ENCODE results near the gene CCDC93.
A peak's percentile ranks its signal among the peaks of the same experiment; 100 is the strongest.
"Not testable (repeated sequence)": the region's sequence is repeated elsewhere in the genome, so short reads cannot be mapped to it uniquely, and the experiment has no call there.

CCDC93 gene

GRCh38 chr2:118044854-118045253 is 31.0 kb upstream of the CCDC93 start:
- DNase-seq: no peak

- DNase-seq: no peak
Observed at GRCh38 chr2:118044103-118044716, 30.3 kb upstream of the CCDC93 start.

DNA sequence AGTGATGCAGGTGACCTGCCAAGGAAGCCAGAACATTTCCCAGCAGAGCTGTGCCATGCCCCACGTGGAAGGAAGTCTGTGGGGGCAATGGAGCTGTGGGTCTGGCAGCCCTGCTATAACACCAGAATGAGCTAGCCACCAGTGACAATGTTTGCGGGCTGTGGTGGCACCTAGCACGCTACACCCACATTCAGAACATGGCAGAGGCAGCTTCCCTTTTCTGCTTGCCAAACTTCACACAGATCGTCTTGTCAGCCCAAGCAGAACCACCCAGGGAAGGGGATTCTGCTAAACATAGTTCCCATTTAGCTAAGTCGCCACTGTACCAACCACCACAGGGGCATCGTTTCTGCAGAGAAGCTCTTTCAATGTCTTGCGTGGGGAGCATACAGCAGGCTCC is 27.0 kb upstream of the CCDC93 start:
- DNase-seq: no peak

DNA sequence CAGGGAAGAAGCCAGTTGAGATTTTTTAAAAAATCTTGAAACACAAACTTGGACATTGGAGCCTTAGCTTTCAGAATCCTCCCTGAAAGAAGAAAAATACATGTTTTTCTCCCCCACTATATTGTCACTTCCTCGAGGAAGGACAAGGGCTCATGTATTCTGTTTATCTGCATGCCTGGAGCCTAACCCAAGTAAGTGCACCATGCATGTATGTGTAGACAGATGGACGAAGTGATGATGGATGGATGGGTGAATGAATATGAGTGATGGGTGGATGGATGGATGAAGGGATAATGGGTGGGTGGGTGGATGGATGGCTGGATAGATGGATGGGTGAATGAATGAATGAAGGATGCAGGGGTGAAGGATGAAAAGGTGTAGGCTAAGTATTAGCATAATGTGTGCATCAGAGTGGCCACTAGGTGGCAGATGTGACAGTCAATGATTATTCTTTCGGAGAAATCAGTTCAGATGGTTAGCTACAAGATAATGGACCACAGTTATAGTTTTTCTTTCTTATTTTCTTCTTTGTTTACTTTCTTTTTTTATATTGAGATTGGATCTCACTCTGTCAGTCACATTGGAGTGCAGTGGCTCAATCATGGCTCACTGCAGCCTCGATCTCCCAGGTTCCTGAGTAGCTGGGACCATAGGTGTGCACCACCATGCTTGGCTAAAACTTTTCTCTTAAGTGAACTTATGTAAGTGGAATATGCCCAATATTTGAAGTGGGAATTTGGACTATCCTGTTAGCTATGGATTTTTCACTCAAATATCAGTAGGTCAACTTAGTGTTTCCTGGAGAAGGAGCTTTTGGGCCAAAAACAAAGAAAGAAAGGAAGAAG is 18.5 kb upstream of the CCDC93 start:
- DNase-seq: peak; percentile 45

DNA sequence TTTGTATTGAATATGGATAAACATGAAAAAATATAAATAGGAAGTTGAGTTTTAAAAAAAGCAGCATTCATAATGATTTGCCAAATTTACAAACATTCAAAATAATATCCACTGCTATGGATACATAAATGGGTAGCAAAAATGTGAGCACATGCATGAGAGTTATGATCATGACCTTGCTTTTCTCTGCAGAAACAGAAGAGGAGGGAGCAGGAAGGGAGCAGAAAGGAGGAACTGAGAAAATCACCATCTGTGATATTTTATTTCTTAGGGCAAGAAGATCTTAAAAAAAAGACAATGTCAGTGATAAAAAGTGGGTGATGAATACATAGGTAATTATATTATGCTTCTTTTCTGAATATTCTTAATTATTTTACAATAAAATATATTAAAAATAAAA is 17.7 kb upstream of the CCDC93 start:
- no peak for DNase-seq

GRCh38 chr2:118029025-118029424 is 15.2 kb upstream of the CCDC93 start:
- no peak for DNase-seq

DNA sequence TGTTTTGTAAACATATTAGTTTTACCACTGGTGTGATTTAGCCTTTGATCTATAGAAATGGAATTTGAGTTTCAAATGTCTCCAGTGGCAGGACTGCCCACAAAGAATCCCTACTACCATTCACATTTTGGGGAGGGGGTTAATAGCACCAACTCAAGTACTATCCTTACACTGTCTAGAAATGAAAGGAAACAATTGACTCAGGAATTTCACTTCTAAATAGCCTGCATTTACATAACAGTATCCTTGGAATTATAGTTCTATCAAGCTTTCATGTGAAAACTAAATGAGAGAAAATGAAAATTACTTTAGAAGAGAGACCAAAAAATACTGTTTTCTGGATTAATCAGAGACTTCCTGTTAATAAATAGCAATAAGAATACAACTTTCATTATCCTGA is 7.5 kb upstream of the CCDC93 start:
- no peak for DNase-seq

DNA sequence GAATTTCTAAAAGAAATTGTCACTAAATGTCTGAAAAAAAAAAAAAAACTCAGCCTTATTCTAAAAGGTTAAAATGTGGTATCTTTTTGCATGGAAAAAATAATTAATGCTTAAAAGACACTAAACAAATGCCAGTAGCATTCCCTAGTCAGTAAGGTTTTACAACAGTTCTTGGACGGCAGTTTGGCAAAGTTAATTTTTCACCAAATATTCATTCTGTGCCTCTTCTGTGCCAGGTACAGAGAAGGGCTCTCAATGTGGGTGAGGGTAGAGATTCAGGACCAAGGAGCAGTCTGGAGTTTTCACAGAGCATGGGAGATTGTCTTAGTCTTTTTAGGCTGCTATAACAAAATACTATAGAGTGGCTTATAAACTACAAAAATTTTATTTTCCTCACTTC is 6.0 kb upstream of the CCDC93 start:
- DNase-seq: no peak

DNA sequence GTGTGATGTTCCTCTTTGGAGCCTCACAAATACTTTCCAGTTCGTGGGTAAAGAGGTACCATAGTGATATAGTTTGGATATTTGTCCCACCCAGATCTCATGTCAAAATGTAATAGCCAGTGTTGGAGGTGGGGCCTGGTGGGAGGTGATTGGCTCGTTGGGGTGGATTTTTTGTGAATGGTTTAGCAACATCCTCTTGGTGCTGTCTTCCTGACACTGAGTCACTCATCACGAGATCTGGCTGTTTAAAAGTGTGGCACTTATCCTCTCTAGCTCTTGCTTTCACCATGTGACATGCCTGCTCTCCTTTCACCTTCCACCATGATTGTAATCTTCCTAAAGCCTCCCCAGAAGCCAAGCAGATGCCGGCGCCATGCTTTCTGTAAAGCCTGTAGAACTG is 3.0 kb upstream of the CCDC93 start:
- DNase-seq: no peak

- not testable (repeated sequence) for DNase-seq
Observed at GRCh38 chr2:118015761-118016160, 1.9 kb upstream of the CCDC93 start.

DNA sequence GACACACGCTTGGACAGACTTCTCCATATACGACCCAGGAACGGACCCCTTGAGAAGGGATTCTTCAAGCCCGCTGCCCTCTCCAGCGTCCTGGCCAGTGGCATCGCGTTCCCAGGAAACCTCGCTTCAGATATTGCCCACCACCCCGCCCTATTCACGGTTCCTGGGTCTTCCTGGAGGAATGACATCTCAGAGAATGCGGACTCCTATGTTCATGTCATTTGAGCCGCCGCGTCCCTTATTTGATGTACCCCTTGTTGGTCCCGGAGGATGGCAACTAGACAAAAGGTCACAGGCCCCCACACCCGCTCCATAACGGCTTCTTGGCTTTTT is 588 bp upstream of the CCDC93 start:
- DNase-seq: no peak

- peak; percentile 38 for DNase-seq
Observed at GRCh38 chr2:118013221-118013723, 598 bp downstream of the CCDC93 start.

DNA sequence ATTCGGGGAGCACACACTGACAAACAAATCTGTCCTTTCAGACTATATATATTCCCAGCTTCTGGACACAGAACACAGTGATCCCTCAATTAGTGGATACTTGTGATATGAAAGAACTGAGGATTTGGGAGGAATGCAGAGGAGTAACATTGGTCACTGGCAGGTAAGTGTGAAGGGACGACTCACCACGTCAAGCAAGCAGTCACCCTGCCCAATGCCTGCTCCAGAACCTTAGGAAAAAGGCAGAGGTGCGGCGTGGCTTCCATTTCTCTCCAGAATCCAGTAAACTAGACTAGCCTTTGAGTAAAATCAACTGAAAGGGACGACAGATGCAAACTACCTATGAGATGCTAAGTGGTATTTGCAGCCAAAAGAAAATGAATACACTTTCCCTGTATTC is 1.1 kb downstream of the CCDC93 start:
- DNase-seq: no peak

DNA sequence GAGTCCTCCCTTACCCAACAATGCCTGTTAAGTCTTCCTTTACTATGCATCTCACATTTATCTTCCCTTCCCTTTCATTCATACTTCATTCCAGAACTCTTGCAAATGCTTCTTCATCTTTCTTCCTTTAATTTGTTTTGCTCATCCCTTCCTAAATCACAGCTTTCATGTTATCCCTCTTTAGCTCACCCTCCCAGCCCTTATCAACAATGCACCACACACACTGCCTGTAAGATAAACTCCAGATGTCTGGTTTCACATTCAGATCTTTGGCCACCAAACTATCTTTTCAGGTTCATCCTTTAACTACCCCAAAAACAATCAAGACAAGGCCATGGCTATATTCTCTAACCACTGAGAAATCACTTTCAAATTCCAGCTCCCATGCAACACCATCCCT is 3.4 kb downstream of the CCDC93 start:
- no peak for DNase-seq

GRCh38 chr2:118006861-118007260 is 7.0 kb downstream of the CCDC93 start:
- DNase-seq: no peak

DNA sequence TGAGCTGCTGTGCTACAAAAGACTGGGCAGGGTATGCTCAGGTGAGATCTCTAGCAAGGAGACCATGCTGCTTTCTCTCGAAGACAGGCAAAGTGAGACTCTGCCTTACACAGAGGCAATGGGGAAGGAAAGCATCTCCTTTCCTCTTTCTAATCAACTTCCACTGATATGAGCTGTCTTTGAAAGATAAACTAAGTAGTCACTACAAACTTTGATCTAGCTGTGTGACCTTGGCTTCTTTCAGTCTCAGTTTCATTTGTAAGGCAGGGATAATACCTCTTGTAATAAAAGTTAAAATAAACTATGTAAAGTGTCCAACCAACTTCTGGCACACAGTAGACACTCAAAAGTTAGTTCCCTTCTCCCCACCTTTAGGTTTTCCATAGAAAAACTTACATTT is 7.5 kb downstream of the CCDC93 start:
- no peak for DNase-seq

DNA sequence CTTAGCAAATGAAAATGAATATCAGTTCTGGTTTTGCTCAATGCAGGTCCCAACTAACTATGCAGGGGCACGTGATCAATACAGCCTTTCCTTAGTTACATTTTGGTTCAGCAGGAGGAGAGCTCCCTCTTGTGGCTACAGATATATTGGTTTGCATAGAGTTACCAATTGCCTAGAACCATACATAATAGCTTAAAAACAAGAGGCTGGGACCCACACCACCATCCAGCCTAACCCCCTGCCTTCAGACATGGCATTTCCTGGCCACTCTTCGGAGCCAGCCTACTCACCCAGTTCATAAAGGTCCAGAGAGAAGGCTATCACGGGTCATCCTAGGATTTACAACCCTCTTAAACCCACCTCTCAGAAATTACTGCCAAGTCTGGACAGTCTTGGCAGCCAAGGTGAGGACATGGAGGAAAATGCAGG is 10.5 kb downstream of the CCDC93 start:
- DNase-seq: peak; percentile 85

- DNase-seq: no peak
Observed at GRCh38 chr2:118000041-118000440, 13.8 kb downstream of the CCDC93 start.

- no peak for DNase-seq
Observed at GRCh38 chr2:117997872-117998454, 15.9 kb downstream of the CCDC93 start.

- DNase-seq: no peak
Observed at GRCh38 chr2:117996525-117996924, 17.3 kb downstream of the CCDC93 start.

DNA sequence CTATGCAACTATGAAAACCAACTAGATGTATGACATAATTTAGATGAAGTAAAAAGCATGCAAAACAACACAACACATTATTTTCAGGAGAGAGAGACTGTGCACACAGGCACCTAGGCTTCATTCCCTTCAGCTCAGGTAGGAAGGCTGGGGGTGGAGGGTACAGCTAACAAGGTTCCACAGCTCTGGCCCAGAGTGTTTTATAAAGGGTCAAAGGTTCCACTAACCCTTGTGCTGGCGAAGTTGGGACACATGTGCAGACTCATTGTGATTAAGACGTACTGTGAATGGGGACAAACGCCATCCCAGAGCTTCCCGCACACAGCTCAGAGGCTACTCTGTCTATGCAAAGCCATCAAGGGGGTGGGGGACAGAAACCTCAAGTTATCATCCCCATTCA is 19.1 kb downstream of the CCDC93 start:
- no peak for DNase-seq

GRCh38 chr2:117989854-117990438 is 23.9 kb downstream of the CCDC93 start:
- no peak for DNase-seq

DNA sequence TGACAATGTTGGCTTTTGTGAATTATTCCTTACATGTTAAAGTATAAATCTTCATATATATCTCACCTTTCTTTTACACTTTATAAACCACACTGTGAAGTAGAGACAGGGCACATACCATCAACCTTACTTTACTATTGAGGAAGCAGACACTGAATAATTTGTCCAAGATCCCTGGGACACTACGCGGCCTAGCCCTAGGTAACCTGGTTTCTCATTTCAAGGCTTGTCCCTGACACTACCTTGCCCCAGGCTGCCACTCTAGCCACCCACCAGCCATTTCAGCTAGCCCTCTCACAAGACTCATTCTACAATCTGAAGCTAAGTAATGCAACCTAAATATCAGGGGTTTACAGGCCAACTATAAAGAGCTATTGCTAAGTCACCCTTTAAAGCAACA is 26.7 kb downstream of the CCDC93 start:
- DNase-seq: no peak

- no peak for DNase-seq
Observed at GRCh38 chr2:117985092-117985491, 28.8 kb downstream of the CCDC93 start.
